NK-92 treated with Interleukin-12 subunit alpha and Interleukin-12 subunit beta, amount 100 ng/mL, for 24 hours (cell line): ENCODE data around the gene ENTREP1.

Experiments used
- DNase-seq: peaks from one replicate; lab custom pipeline; 2025; lab: John Stamatoyannopoulos, UW

ENTREP1 gene

DNA sequence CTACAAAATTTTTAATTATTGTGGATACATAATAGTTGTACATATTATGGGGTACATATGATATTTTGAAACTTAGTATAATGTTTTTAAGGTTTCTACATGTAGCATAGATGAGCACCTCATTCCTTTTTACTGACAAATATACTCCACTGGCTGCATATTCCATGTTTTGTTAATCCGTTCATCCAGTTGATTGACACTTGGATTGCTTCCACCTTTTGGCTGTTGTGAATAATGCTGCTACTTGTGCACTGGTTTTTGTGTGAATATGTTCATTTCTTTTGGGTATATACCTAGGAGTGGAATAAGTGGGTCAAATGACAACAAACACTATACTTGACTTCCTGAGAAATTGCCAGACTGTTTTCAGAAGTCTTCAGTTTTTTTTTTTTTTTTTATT is 2.8 kb upstream of the ENTREP1 start:
- no peak for DNase-seq

GRCh38 chr9:69323861-69324260 is 1.2 kb upstream of the ENTREP1 start:
- no peak for DNase-seq

DNA sequence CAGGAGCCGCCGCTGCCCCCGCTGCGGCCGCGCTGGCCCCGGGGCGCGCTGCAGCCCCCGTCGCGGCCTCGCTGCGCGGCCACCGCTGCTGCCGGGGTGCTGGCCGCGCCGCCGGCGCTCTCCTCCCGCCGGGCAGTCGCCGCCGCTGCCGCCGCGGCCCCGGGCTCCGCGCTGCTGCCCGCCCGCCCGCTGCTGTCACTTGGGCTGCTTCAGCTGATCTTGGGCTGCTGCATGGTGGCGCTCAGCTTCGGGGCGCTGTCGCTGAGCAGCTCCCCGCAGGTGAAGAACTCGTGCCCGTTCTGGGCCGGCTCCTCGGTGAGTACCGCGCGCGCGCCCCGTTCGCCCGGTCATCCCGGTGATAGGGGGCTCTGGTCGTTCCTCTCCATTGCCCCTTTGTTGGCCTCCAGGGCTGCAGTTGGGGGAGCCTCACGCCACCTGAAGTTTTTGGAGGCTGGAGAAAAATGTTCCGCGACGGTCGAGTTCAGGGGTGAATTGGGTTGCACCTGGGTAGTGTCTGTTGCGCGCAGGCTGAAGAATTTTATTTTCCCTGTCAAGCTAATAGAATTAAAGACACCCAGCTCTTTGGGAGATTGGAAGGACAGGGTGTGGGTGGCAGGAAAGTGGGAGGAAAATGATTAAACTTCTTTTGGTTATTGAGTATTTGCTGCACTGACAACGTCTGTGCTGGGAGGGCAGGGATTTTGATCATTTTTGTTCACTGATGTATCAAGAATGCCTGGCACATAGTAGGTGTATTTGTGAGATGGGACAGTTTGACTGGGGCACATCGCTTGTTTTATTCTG is 596 bp downstream of the ENTREP1 start:
- DNase-seq: no peak

GRCh38 chr9:69326261-69326660 is 1.2 kb downstream of the ENTREP1 start:
- no peak for DNase-seq

- no peak for DNase-seq
Observed at GRCh38 chr9:69330580-69330979, 5.6 kb downstream of the ENTREP1 start.

- DNase-seq: no peak
Observed at GRCh38 chr9:69331444-69331843, 6.4 kb downstream of the ENTREP1 start.

DNA sequence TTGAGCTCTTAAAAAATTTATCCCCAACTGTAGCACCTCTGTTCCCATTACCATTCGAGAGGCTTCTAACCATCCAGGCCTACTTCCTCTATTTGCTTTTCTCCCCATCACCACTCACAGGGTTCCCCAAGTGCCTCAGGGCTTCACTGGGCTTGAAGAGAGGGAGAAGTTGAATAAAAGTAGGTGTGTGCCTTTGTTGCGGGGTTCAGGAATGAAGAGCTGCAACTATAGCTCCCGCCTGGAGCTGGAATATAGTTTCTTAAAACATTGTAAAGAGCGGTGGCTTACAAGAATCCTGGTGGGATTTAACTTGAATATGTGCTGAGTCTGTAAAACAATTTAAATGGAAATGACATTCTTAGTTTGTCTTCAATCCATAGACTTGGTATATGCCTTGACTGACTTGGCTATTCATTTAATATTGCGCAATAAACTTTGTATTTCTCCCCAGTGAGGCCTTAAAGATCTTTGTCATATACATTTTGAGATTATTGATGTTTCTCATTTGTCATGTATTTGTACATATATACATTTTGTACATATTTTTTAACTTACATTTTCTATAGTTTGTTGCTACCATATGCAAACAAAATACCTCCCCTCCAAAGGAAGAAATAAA is 7.2 kb downstream of the ENTREP1 start:
- DNase-seq: no peak

- no peak for DNase-seq
Observed at GRCh38 chr9:69333716-69334115, 8.7 kb downstream of the ENTREP1 start.

- DNase-seq: no peak
Observed at GRCh38 chr9:69334317-69334716, 9.3 kb downstream of the ENTREP1 start.

GRCh38 chr9:69339620-69340019 is 14.6 kb downstream of the ENTREP1 start:
- no peak for DNase-seq

- no peak for DNase-seq
Observed at GRCh38 chr9:69340631-69341030, 15.6 kb downstream of the ENTREP1 start.

GRCh38 chr9:69342769-69343168 is 17.8 kb downstream of the ENTREP1 start:
- DNase-seq: no peak

DNA sequence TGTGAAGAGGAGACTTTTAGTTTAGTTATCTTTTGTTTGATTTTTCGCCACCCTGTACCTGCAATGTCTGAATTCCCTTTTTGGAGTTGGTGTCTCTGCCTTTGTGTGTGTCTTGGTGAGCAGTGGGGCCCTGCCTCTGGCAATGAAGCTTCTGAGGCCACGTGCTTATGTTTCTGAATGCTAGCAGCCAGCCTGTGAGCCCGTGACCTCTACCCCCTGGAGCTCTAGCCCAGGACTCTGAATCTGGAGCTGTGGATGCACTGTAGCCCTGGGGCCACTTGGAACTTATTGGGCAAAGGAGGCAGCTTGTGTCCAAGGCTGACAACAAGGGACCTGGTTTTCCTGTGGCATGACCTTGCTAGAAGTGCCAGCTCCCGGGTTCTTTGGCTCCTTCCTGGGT is 19.4 kb downstream of the ENTREP1 start:
- DNase-seq: no peak

DNA sequence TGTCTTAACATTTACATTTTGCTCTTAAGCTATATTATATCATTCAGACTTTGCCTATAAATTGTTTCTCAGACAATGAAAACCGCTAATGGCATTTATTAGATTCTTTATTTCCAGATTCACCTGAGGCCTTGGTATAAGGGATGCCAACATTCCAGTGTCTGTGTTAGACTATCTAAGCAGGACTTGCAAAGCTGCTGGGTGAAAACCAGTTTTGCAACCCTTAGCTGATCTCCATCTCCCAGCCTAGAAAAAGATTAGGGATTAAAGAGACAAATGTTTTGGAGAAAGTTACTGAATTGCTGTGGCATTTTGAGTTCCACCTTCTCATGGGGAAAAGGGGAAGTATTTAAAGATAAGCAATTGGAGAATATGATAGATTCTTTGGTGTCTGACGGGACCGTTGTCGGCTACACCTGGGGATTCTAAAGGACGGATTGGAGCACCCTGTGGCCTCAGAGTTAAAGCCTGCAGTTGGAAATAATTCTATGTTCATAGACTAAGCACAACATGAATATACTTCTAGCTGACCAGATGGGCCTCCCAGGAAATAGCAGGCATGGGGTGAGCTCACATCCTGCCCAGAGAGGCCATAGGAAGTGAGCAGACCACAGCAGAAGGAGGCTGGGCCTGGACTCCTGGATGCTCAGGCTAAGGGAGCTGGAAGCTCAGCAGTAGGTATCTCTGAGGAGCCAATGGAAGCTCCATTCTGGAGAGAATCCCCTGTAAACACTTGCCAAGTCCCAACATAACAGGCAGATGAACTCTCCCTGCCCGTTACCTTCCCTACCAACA is 21.8 kb downstream of the ENTREP1 start:
- DNase-seq: no peak

DNA sequence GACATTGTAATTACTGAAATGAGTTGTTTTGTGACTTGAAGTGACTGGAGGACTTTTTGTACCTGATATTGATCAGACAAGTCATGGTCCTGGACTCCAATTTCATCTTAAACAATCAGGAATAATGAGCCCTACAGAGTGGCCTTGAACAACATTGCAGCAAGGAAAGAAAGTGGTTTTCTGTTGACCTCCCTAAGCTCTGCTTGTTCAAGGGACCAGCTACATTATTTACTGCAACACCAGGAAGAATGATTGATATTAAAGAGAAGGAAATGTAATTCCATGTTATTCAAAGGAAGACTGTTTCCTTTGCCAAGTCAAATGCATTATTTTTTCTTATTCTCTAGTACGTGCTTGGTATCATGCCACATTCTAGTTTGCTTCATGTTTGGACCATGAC is 22.6 kb downstream of the ENTREP1 start:
- no peak for DNase-seq

DNA sequence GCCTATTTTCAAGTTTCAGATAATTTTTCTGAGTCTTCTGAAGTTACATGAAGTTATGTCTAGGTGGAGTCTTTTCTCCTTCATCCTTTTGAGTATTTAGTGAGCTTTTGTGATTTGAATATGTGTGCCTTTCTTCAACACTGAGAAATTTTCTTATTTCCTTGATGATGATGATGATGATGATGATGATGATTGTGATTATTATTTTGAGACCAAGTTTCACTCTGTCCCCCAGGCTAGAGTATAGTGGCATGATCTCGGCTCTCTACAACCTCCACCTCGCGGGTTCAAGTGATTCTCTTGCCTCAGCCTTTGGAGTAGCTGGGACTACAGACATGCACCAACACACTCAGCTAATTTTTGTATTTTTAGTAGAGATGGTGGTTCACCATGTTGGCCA is 26.2 kb downstream of the ENTREP1 start:
- DNase-seq: no peak

- DNase-seq: no peak
Observed at GRCh38 chr9:69355232-69355631, 30.2 kb downstream of the ENTREP1 start.

- no peak for DNase-seq
Observed at GRCh38 chr9:69357030-69357775, 32.2 kb downstream of the ENTREP1 start.

DNA sequence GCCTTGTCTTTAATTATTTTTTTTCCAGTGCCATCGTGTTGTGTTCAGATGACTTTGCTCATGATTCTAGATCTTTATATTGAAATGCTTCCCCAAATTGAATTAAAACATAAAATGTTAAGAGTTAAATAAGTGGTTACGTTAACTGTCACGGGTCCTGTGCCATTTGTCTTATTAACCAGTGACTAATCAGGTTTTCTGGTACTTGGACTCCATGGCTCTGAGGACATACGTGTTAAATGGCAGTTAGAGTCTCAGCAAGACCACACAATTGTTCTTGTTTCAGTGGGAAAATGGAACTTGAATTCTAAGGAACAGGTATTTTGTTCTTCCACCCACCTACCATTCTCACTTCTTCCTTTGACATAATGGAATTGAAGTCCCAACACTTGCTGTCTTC is 32.8 kb downstream of the ENTREP1 start:
- no peak for DNase-seq

DNA sequence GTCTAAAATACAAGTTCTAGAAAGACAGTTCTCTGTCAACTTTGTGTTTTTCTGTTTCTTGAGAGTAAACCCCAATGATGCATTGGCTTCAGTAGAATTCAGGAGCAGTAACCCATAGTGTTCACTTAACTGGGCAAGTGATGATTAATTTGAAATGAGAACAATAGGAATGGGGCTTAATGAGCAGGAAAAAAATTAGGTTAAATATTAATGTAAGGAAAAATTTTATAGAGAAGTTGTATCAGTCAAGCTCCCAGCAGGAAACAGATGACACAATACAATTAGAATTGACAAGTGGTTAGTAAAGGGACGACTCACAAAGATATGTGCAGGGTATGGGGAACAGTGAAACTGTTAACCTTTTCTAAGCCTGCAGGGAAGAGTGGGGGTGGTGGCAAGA is 38.2 kb downstream of the ENTREP1 start:
- DNase-seq: no peak

GRCh38 chr9:69364510-69365150 is 39.6 kb downstream of the ENTREP1 start:
- no peak for DNase-seq

GRCh38 chr9:69370430-69370829 is 45.4 kb downstream of the ENTREP1 start:
- no peak for DNase-seq
